ENCODE measurements around the gene NELL2. TPM values are rescaled to one million over a fixed set of nuclear protein-coding genes. Genes with fewer than 3 reads are reported as not detected.

NELL2 gene
- total RNA-seq, 1 donor: 0.36 TPM

GRCh38 chr12:44819884-44820283, 56.2 kb downstream of the NELL2 start:
- no peak for TF ChIP-seq CTCF (IDR thresholded peaks at IDR 0.05; ENCODE audit: insufficient read depth, low read length)
- no peak overlapping the region for H3K4me3 ChIP-seq (ENCODE audit: low read depth, low read length)
- no peak for DNase-seq (ENCODE audit: low read depth)

GRCh38 chr12:44817687-44818086, 58.4 kb downstream of the NELL2 start:
- no peak for DNase-seq (ENCODE audit: low read depth)
- no peak overlapping the region for H3K4me3 ChIP-seq (ENCODE audit: low read depth, low read length)
- no peak for TF ChIP-seq CTCF (IDR thresholded peaks at IDR 0.05; ENCODE audit: insufficient read depth, low read length)

GRCh38 chr12:44816446-44817017, 59.6 kb downstream of the NELL2 start:
- DNase-seq (ENCODE audit: low read depth): no peak
- no peak for TF ChIP-seq CTCF (IDR thresholded peaks at IDR 0.05; ENCODE audit: insufficient read depth, low read length)

GRCh38 chr12:44812062-44812461, 64.1 kb downstream of the NELL2 start:
- no peak for DNase-seq (ENCODE audit: low read depth)
- TF ChIP-seq CTCF (IDR thresholded peaks at IDR 0.05; ENCODE audit: insufficient read depth, low read length): no peak
- H3K4me3 ChIP-seq (ENCODE audit: low read depth, low read length): no peak overlapping the region

More at GRCh38 chr12:44816446-44817017, 59.6 kb downstream of the NELL2 start:
- H3K4me3 ChIP-seq (ENCODE audit: low read depth, low read length): no peak overlapping the region

GRCh38 chr12:44804068-44804467, 72.0 kb downstream of the NELL2 start:
- DNase-seq (ENCODE audit: low read depth): no peak

GRCh38 chr12:44795970-44796369, 80.1 kb downstream of the NELL2 start:
- TF ChIP-seq CTCF (IDR thresholded peaks at IDR 0.05; ENCODE audit: insufficient read depth, low read length): no peak
- no peak overlapping the region for H3K4me3 ChIP-seq (ENCODE audit: low read depth, low read length)

More at GRCh38 chr12:44804068-44804467, 72.0 kb downstream of the NELL2 start:
- TF ChIP-seq CTCF (IDR thresholded peaks at IDR 0.05; ENCODE audit: insufficient read depth, low read length): no peak
- no peak overlapping the region for H3K4me3 ChIP-seq (ENCODE audit: low read depth, low read length)

GRCh38 chr12:44788731-44789130, 87.4 kb downstream of the NELL2 start:
- no peak for DNase-seq (ENCODE audit: low read depth)
- no peak overlapping the region for H3K4me3 ChIP-seq (ENCODE audit: low read depth, low read length)
- TF ChIP-seq CTCF (IDR thresholded peaks at IDR 0.05; ENCODE audit: insufficient read depth, low read length): no peak

More at GRCh38 chr12:44795970-44796369, 80.1 kb downstream of the NELL2 start:
- no peak for DNase-seq (ENCODE audit: low read depth)
